Breast epithelium (tissue), 3 donors: ENCODE results near the gene TTC28.
"Not testable (repeated sequence)": the region's sequence is repeated elsewhere in the genome, so short reads cannot be mapped to it uniquely, and the experiment has no call there.

Experiments used
- CTCF ChIP-seq, 3 donors: fragments of 450-650 bp; IDR thresholded peaks; one replicate each; pipeline ENCODE4 v1.5.1; 2016 to 2017; ENCODE audit warnings: antibody characterized with exemption in 3 of 3, mild to moderate bottlenecking in 3 of 3, moderate library complexity in 3 of 3
- POLR2AphosphoS5 ChIP-seq, 3 donors: sonication (generic); formaldehyde crosslinking; IDR thresholded peaks; one replicate each; pipeline ENCODE4 v1.6.1; 2017; ENCODE audit warnings: antibody characterized with exemption in 3 of 3

- TF ChIP-seq CTCF, POLR2AphosphoS5 (IDR thresholded peaks at IDR 0.05): not testable (repeated sequence)
Measured at GRCh38 chr22:28530565-28530964, 149.1 kb downstream of the TTC28 start.
